GM20000 (cell line): ENCODE measurements around the gene DAB2IP.
A peak's percentile ranks its signal among the peaks of the same experiment; 100 is the strongest.

ENCODE experiments used
- DNase-seq: peaks from one replicate; pipeline ENCODE4 v3.0.0; 2012; ENCODE audit warnings: low spot score
- CTCF ChIP-seq: IDR thresholded peaks from 2 replicates; pipeline ENCODE4 v1.5.1; 2012; ENCODE audit warnings: mild to moderate bottlenecking, control low read depth; ENCODE audit errors: extremely low read depth, missing control alignments

Gene DAB2IP

DNA sequence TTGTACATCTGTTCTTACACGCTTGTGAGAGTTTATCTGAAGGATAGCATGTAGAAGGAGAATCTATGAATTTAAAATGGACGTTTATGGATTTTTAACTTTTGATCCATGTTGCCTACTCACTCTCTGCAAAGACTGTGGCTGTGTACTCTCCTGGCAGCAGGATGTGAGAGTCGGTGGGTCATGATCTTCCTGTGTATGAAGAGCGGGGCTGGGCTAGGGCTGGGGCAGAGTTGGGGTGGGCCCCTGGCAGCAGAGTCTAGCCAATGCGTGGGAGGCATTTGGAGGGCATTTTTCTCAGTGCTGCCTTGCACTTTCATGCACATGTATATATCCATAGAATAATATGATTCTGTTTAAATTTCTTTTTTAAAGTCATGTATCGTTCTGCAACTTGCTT, 24.0 kb upstream of the DAB2IP start:
- no peak for TF ChIP-seq CTCF
- DNase-seq: no peak

DNA sequence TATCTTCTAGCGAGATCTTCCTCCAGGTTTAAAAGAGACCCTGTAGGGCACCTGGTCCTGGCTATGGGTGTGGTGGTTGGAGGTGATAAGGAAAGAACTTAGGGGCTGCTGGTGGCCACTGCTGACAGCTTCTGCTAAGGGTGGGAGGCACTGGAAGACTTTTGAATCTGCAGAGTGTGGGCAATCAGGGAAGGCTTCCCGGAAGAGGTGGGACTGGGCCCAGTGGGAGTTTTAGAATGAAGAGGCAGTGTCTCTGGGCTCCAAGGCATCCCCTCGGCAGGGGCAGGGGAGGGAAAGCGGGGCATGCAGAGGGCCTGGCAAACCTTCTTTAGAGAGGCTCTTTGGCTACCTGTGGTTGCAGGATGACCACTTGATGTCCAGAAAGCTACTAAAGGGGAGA, 23.0 kb upstream of the DAB2IP start:
- TF ChIP-seq CTCF: no peak
- no peak for DNase-seq

DNA sequence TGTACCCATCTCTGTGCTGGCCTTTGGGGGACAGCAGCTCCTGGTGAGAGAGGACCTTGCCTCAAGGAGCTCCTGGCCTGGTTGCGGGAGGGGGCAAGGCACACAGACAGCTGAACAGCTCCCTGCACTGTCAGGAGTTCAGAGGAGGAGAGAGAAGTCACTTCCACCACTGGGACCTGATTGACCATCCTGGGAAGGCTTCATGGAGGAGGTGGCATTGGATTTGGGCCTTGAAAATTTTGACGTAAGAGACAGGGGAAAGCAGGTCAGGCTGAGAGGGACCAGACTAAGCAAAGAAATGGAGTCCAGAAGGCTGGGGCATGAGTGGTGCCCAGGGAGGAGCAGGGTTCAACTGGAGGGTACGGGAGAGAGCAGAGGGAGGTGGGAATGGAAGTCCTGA, 20.3 kb upstream of the DAB2IP start:
- no peak for TF ChIP-seq CTCF
- DNase-seq: no peak

DNA sequence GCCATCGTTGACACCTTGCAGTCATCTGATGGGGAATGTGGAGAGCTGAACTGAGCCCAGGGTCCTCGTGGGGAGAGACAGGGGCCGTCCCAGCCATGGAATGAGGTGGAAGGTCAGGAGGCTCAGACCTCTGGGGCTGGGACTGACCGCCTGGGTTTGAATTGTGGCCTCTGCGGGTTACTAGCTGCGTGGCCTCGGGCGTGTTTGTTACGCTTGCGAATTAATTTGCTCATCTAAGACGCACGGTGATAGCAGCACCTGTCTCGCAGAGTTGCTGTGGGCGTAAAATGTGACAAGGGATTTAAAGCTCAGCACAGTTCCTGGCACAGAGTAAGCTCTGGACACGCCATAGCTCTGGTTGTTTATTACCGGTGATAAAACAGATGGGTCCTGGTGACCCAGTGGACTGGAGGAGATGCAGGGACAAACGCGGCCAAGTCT, 19.4 kb upstream of the DAB2IP start:
- no peak for DNase-seq
- no peak for TF ChIP-seq CTCF

DNA sequence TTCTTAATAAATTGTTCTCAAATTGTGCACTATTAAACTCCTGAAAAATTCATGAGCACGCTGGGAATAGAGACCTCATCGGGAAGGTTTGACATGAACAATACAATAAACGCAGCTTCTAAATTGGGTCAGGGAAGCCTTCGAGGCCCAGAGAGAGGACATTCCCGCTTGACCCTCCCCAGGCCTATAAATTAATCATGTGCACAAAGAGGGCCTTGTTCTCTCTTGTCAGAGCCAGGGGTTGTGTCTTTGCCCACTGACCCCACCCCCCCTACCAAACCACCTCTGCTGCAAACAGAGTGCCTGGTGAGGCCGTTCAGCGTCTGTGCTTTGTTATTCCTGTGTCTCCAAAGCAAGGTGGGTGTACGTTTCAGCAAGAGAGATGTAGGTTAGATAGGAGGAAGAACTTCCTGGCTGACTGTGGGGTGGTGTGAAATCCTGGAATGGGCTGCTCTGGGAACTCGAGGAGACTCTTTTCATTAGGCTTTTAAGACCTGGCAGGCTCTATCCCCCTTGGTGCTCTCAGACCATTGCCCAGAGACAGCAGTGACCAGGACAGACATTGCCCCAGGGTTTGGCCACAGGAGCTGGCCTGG, 18.2 kb upstream of the DAB2IP start:
- TF ChIP-seq CTCF: no peak

GRCh38 chr9:121633736-121634135, 17.7 kb upstream of the DAB2IP start:
- no peak for TF ChIP-seq CTCF
- DNase-seq: no peak

More for the DNA sequence above, 18.2 kb upstream of the DAB2IP start:
- no peak for DNase-seq

DNA sequence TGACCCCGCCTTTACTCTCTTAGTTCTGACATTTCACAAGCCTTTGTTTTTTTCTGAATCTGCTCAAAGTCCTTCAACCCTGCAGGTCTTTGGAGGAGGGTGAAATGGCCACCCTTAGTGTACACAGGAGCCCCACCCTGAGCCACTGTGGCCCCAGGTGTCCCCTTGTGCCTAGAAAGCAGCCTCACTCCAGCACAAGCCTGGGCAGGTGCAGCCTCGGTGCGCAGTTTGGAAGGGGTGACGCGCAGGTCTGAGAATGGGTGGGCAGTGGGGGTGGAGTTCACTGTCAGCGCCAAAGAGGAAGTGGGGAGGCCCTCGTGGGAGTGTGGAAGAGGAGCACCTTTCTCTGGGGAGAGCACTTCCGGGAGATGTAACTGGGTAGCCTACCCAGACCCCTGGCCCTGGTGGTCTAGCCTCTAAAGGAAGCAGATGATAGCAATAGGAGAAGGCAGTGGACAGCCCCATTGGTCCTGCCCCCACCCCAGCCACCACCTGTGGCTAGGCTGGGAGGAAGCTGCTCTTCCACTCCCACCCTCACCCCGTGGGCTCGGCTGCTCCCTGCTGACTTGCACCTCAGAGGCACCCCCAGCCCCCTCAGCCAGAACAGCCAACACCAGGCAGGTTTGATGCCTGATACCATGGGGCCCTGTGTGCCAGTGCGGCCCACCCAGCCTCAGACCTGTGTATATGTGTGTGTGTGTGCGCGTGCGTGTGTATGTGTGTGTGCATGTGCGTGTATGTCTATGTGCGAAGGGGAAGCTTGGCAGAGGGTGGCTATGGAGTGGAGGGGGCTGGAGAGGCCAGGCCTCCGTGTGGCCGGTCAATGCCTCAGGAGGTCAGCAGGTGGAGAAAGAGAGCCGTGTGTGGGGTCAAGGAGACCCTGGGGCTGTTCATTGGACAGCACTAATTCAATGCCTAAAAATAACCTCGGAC, 16.8 kb upstream of the DAB2IP start:
- DNase-seq: peak; percentile 52
- peak; percentile 13 for TF ChIP-seq CTCF
